PC-9 (cell line): ENCODE results near the gene TNC. TPM values are rescaled to one million over a fixed set of nuclear protein-coding genes. Genes with fewer than 3 reads are reported as not detected.

ENCODE experiments used
- BruUV-seq: library from RNA; stranded (reverse); fragments of 400-500 nt; replicated peaks from 2 replicates; lab custom pipeline; 2021; lab: Mats Ljungman, UMichigan
- CTCF ChIA-PET: fragments of 300-600 bp; sonication (Branson Sonifier 250); formaldehyde crosslinking; loops from one replicate; lab custom pipeline; 2022; ENCODE audit warnings: antibody characterized with exemption; lab: Charles Lee
- POLR2A ChIA-PET: fragments of 300-600 bp; sonication (Branson Sonifier 250); formaldehyde crosslinking; loops from one replicate; lab custom pipeline; 2022; ENCODE audit warnings: antibody characterized with exemption; ENCODE audit not compliant: unreplicated experiment; lab: Charles Lee
- DNase-seq, 2 experiments: peaks; one replicate each; pipeline versions ENCODE4 v3.0.0 to v3.0.0-alpha.2; 2015 to 2022; ENCODE audit warnings: mixed read lengths in 1 of 2
- H2AFZ ChIP-seq: fragments of 200-600 bp; sonication (generic); 2 replicates; pipeline ENCODE4 v1.8.1; 2017; ENCODE audit warnings: antibody characterized with exemption
- H3F3A ChIP-seq: fragments of 200-600 bp; sonication (generic); 2 replicates; pipeline ENCODE4 v1.8.1; 2017; ENCODE audit warnings: antibody characterized with exemption, mild to moderate bottlenecking, low read depth; ENCODE audit not compliant: insufficient read depth
- H3K27ac ChIP-seq: fragments of 200-600 bp; sonication (generic); 2 replicates; pipeline ENCODE4 v1.6.1; 2016; ENCODE audit warnings: mixed run types
- H3K27me3 ChIP-seq: fragments of 200-600 bp; sonication (generic); 2 replicates; pipeline ENCODE4 v1.6.1; 2016; ENCODE audit warnings: low read depth, mixed run types; ENCODE audit not compliant: insufficient read depth
- H3K36me3 ChIP-seq: fragments of 200-600 bp; sonication (generic); 2 replicates; pipeline ENCODE4 v1.6.1; 2016; ENCODE audit warnings: low read depth, mixed run types
- H3K4me1 ChIP-seq: fragments of 200-600 bp; sonication (generic); replicated peaks from 2 replicates; pipeline ENCODE4 v1.6.1; 2016; ENCODE audit warnings: mixed run types; ENCODE audit not compliant: insufficient read depth
- H3K4me2 ChIP-seq: fragments of 200-600 bp; sonication (generic); 2 replicates; pipeline ENCODE4 v1.6.1; 2017; ENCODE audit warnings: mixed run types
- H3K4me3 ChIP-seq: fragments of 200-600 bp; sonication (generic); 2 replicates; pipeline ENCODE4 v1.6.1; 2016; ENCODE audit warnings: mixed run types
- H3K79me2 ChIP-seq: fragments of 200-600 bp; sonication (generic); 2 replicates; pipeline ENCODE4 v1.6.1; 2017; ENCODE audit warnings: low read depth, mixed run types
- H3K9me2 ChIP-seq: fragments of 200-600 bp; sonication (generic); 2 replicates; pipeline ENCODE4 v1.8.1; 2017; ENCODE audit warnings: mild to moderate bottlenecking; ENCODE audit not compliant: insufficient read depth
- H3K9me3 ChIP-seq: fragments of 200-600 bp; sonication (generic); 2 replicates; pipeline ENCODE4 v1.8.1; 2016; ENCODE audit warnings: low read depth; ENCODE audit not compliant: insufficient read depth
- H4K20me1 ChIP-seq: fragments of 200-600 bp; sonication (generic); 2 replicates; pipeline ENCODE4 v1.8.1; 2017; ENCODE audit not compliant: insufficient read depth
- EZH2 ChIP-seq: fragments of 200-600 bp; sonication (generic); IDR thresholded peaks from 2 replicates; pipeline ENCODE4 v1.8.0; 2017; ENCODE audit warnings: antibody characterized with exemption, low read depth
- intact Hi-C: fragments of 100-400 bp; cut with micrococcal nuclease; formaldehyde crosslinking; loops from one replicate; pipeline ENCODE4 v1.10.0; 2022; ENCODE audit not compliant: unreplicated experiment
- total RNA-seq: library from RNA; stranded (reverse); gene quantifications from 2 replicates; pipeline ENCODE4 v1.2.3, GENCODE V29; 2021
- TF ChIP-seq, protein P1 (sequence below): fragments of 200-600 bp; sonication (generic); conservative IDR thresholded peaks from 2 replicates; pipeline ENCODE4 v1.6.1; 2017; ENCODE audit warnings: mixed run types, antibody characterized with exemption, mild to moderate bottlenecking, moderate library complexity

The TNC gene
- total RNA-seq, 1 experiment from 2014 or later, result 1.1 TPM

DNA sequence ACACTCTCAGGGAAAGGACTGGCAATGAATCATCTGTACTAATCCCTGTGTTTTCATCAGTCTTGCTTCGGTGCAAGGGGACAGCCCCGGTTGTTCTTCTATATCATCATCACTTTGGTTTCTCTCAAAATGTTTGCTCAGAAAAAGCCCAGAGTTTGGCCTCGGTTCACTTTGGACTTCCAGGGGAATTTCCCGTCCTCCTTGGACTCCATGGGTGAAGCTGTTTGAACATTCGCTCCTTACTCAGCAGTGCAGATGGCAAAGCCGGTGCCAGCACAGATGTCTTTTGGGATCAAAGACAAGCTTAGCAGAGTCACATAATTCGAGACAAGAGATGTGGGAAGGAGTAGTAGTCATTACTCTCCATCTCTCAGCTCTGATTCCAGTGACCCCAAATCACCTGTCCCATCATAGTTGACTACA lies 117.7 kb downstream of the TNC start:
- H4K20me1 ChIP-seq, result no peaks in the 10 kb centered on the region
- no peaks in the 10 kb centered on the region for H3K9me2 ChIP-seq
- H3K36me3 ChIP-seq, result no peaks in the 10 kb centered on the region
- no peak overlapping the region for H2AFZ ChIP-seq
- intact Hi-C loops, result no loop called here
- 0 out of 2 replicates have a peak, but pooled peaks cover 9% of the 10 kb centered on the region for H3K27me3 ChIP-seq
- H3K27ac ChIP-seq, result no peak overlapping the region
- H3K4me3 ChIP-seq, result no peak overlapping the region
- no peaks in the 10 kb centered on the region for H3K9me3 ChIP-seq
- TF ChIP-seq EZH2, result no peak
- TF ChIP-seq, protein P1, sequence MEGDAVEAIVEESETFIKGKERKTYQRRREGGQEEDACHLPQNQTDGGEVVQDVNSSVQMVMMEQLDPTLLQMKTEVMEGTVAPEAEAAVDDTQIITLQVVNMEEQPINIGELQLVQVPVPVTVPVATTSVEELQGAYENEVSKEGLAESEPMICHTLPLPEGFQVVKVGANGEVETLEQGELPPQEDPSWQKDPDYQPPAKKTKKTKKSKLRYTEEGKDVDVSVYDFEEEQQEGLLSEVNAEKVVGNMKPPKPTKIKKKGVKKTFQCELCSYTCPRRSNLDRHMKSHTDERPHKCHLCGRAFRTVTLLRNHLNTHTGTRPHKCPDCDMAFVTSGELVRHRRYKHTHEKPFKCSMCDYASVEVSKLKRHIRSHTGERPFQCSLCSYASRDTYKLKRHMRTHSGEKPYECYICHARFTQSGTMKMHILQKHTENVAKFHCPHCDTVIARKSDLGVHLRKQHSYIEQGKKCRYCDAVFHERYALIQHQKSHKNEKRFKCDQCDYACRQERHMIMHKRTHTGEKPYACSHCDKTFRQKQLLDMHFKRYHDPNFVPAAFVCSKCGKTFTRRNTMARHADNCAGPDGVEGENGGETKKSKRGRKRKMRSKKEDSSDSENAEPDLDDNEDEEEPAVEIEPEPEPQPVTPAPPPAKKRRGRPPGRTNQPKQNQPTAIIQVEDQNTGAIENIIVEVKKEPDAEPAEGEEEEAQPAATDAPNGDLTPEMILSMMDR, result no peak
- DNase-seq, result no peak
- no peaks in the 10 kb centered on the region for H3F3A ChIP-seq
- ChIA-PET POLR2A (no interaction called here), CTCF (no interaction called here)
- H3K79me2 ChIP-seq, result no peaks in the 10 kb centered on the region
- no peaks in the 10 kb centered on the region for H3K4me1 ChIP-seq
- BruUV-seq, result no TSS peak
- H3K4me2 ChIP-seq, result no peak overlapping the region

DNA sequence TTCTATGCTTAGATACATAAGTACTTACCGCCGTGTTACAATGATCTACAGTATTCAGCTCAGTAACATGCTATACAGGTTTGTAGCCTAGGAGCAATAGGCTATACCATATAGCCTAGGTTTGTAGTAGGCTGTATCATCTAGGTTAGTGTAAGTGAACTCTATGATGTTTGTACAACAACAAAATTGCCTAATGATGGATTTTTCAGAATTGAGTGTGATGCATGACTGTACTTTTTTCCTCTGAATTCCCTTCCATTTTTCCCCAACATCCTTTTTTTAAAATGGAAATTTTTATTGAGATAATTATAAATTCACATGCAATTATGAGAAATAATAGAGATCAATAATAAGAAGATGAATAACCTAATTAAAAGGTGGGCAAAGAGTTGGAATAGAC lies 119.6 kb downstream of the TNC start:
- CTCF ChIA-PET, result no interaction called here
- POLR2A ChIA-PET, result no interaction called here

DNA sequence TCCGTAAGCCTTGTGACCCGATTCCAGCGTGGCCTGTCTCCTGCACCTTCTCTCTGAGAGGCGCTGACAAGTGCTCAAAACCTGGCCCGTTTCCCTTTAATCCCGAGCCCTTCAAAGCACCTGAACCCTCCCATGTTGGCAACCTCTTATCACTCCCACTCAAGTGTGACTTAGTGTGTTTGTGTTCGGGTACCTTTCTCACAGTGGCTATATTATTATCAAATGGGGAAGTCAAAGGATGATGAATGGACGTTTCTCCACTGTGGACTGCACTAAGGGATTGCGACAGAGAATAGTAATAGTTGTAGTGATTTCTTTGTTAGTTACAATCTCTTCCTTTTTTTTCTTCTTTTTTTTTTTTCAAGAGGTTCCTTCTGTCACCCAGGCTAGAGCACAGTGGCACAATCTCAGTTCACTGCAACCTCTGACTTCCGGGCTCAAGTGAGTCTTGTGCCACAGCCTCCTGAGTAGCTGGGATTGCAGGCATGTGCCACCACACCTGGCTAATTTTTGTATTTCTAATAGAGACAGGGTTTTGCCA lies 122.2 kb downstream of the TNC start:
- no peaks in the 10 kb centered on the region for H3K9me2 ChIP-seq
- BruUV-seq, result no TSS peak
- POLR2A ChIA-PET, result no interaction called here

More for the DNA sequence above, 119.6 kb downstream of the TNC start:
- no peak overlapping the region for H2AFZ ChIP-seq
- H3K4me1 ChIP-seq, result no peaks in the 10 kb centered on the region
- no TSS peak for BruUV-seq
- no peaks in the 10 kb centered on the region for H4K20me1 ChIP-seq
- H3K27me3 ChIP-seq, result peaks cover 8% of the 10 kb centered on the region; the same call in 1 of the 2 replicates
- TF ChIP-seq, protein P1, result no peak
- no peak for TF ChIP-seq EZH2
- no peaks in the 10 kb centered on the region for H3K79me2 ChIP-seq
- H3K9me2 ChIP-seq, result no peaks in the 10 kb centered on the region
- no peak for DNase-seq
- H3K27ac ChIP-seq, result no peak overlapping the region
- no peak overlapping the region for H3K4me2 ChIP-seq
- H3K36me3 ChIP-seq, result no peaks in the 10 kb centered on the region
- intact Hi-C loops, result no loop called here
- H3F3A ChIP-seq, result no peaks in the 10 kb centered on the region
- no peak overlapping the region for H3K4me3 ChIP-seq
- no peaks in the 10 kb centered on the region for H3K9me3 ChIP-seq

More for the DNA sequence above, 122.2 kb downstream of the TNC start:
- Histone ChIP-seq H3F3A (no peaks in the 10 kb centered on the region), H3K27me3 (peaks cover 15% of the 10 kb centered on the region; the same call in 1 of the 2 replicates), H3K9me3 (no peaks in the 10 kb centered on the region), H3K79me2 (no peaks in the 10 kb centered on the region), H3K4me2 (no peak overlapping the region), H4K20me1 (no peaks in the 10 kb centered on the region), H3K4me1 (no peaks in the 10 kb centered on the region), H3K36me3 (no peaks in the 10 kb centered on the region), H2AFZ (no peak overlapping the region), H3K27ac (no peak overlapping the region), H3K4me3 (no peak overlapping the region)
- DNase-seq, result no peak
- intact Hi-C loops, result no loop called here
- CTCF ChIA-PET, result interaction anchor here (0.7 kb wide), 1 partner anchor 153 kb away, joined by 3 read pairs; no protein-coding TSS in a partner anchor
- TF ChIP-seq, protein P1, result no peak
- no peak for TF ChIP-seq EZH2
